Measurements from ENCODE around the gene OR5H1.

The OR5H1 gene

GRCh38 chr3:98182196-98182595 is 51.7 kb downstream of the OR5H1 start:
- in situ Hi-C loops (cut with HindIII; ENCODE audit: low sequenced_read_pairs): no loop called here
- no peak overlapping the region for H3K4me3 ChIP-seq (ENCODE audit: low read depth, low read length)
- DNase-seq (ENCODE audit: low read depth, low spot score): no peak
- TF ChIP-seq, protein P1, sequence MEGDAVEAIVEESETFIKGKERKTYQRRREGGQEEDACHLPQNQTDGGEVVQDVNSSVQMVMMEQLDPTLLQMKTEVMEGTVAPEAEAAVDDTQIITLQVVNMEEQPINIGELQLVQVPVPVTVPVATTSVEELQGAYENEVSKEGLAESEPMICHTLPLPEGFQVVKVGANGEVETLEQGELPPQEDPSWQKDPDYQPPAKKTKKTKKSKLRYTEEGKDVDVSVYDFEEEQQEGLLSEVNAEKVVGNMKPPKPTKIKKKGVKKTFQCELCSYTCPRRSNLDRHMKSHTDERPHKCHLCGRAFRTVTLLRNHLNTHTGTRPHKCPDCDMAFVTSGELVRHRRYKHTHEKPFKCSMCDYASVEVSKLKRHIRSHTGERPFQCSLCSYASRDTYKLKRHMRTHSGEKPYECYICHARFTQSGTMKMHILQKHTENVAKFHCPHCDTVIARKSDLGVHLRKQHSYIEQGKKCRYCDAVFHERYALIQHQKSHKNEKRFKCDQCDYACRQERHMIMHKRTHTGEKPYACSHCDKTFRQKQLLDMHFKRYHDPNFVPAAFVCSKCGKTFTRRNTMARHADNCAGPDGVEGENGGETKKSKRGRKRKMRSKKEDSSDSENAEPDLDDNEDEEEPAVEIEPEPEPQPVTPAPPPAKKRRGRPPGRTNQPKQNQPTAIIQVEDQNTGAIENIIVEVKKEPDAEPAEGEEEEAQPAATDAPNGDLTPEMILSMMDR (IDR thresholded peaks at IDR 0.05; ENCODE audit: low read depth, low read length): no peak

GRCh38 chr3:98185180-98185579 is 54.7 kb downstream of the OR5H1 start:
- in situ Hi-C loops (cut with HindIII; ENCODE audit: low sequenced_read_pairs): no loop called here
- no peak for DNase-seq (ENCODE audit: low read depth, low spot score)
- TF ChIP-seq, protein P1 (IDR thresholded peaks at IDR 0.05; ENCODE audit: low read depth, low read length): no peak
- no peak overlapping the region for H3K4me3 ChIP-seq (ENCODE audit: low read depth, low read length)

Data from astrocyte of the spinal cord (primary cell).